ENCODE results near the gene IFTAP. TPM values are rescaled to one million over a fixed set of nuclear protein-coding genes. Genes with fewer than 3 reads are reported as not detected.

Gene IFTAP
- total RNA-seq, 1 donor from 2014 or later = 13.0 TPM

- Histone ChIP-seq H3K36me3 (no peaks in the 10 kb centered on the region), H3K9me3 (no peaks in the 10 kb centered on the region), H3K27me3 (no peaks in the 10 kb centered on the region), H3K4me1 (no peaks in the 10 kb centered on the region), H3K27ac (no peak overlapping the region), H3K4me3 (no peak overlapping the region)
- DNase-seq (ENCODE audit: extremely low spot score in 2 of 2) = no peak
- TF ChIP-seq POLR2A (IDR thresholded peaks at IDR 0.05) (no peak), POLR2AphosphoS5 (IDR thresholded peaks at IDR 0.05; ENCODE audit: insufficient read depth in 1 of 2, low read depth in 1 of 2) (no peak), CTCF (IDR thresholded peaks at IDR 0.05) (no peak)
- intact Hi-C loops (cut with DNase I) = no loop called here
Measured at GRCh38 chr11:36615826-36616225, 21.5 kb downstream of the IFTAP start.

- no peak overlapping the region for H3K27ac ChIP-seq
- no peaks in the 10 kb centered on the region for H3K27me3 ChIP-seq
- no peak for DNase-seq (ENCODE audit: extremely low spot score in 2 of 2)
- TF ChIP-seq POLR2A (IDR thresholded peaks at IDR 0.05) = no peak
- TF ChIP-seq CTCF (IDR thresholded peaks at IDR 0.05) = no peak
- TF ChIP-seq POLR2AphosphoS5 (IDR thresholded peaks at IDR 0.05; ENCODE audit: insufficient read depth in 1 of 2, low read depth in 1 of 2) = no peak
- H3K36me3 ChIP-seq = no peaks in the 10 kb centered on the region
- no peaks in the 10 kb centered on the region for H3K4me1 ChIP-seq
- H3K9me3 ChIP-seq = no peaks in the 10 kb centered on the region
- H3K4me3 ChIP-seq = no peak overlapping the region
- intact Hi-C loops (cut with DNase I) = no loop called here
Measured at GRCh38 chr11:36617543-36618362, 23.5 kb downstream of the IFTAP start.

GRCh38 chr11:36618363-36619047 is 24.2 kb downstream of the IFTAP start:
- no peak for DNase-seq (ENCODE audit: extremely low spot score in 2 of 2)
- intact Hi-C loops (cut with DNase I) = no loop called here
- no peaks in the 10 kb centered on the region for H3K36me3 ChIP-seq
- no peak overlapping the region for H3K4me3 ChIP-seq
- no peak overlapping the region for H3K27ac ChIP-seq
- H3K27me3 ChIP-seq = no peaks in the 10 kb centered on the region
- H3K4me1 ChIP-seq = no peaks in the 10 kb centered on the region
- no peaks in the 10 kb centered on the region for H3K9me3 ChIP-seq
- TF ChIP-seq CTCF (IDR thresholded peaks at IDR 0.05) (no peak), POLR2A (IDR thresholded peaks at IDR 0.05) (no peak), POLR2AphosphoS5 (IDR thresholded peaks at IDR 0.05; ENCODE audit: insufficient read depth in 1 of 2, low read depth in 1 of 2) (no peak)

- intact Hi-C loops (cut with DNase I) = no loop called here
- H3K27me3 ChIP-seq = no peaks in the 10 kb centered on the region
- no peaks in the 10 kb centered on the region for H3K4me1 ChIP-seq
- no peak overlapping the region for H3K4me3 ChIP-seq
- no peaks in the 10 kb centered on the region for H3K36me3 ChIP-seq
- no peak overlapping the region for H3K27ac ChIP-seq
- H3K9me3 ChIP-seq = no peaks in the 10 kb centered on the region
- TF ChIP-seq POLR2A (IDR thresholded peaks at IDR 0.05) = no peak
- no peak for TF ChIP-seq POLR2AphosphoS5 (IDR thresholded peaks at IDR 0.05; ENCODE audit: insufficient read depth in 1 of 2, low read depth in 1 of 2)
- TF ChIP-seq CTCF (IDR thresholded peaks at IDR 0.05) = no peak
- no peak for DNase-seq (ENCODE audit: extremely low spot score in 2 of 2)
Measured at GRCh38 chr11:36619502-36619901, 25.2 kb downstream of the IFTAP start.

- no peaks in the 10 kb centered on the region for H3K27me3 ChIP-seq
- no peak for TF ChIP-seq POLR2A (IDR thresholded peaks at IDR 0.05)
- TF ChIP-seq POLR2AphosphoS5 (IDR thresholded peaks at IDR 0.05; ENCODE audit: insufficient read depth in 1 of 2, low read depth in 1 of 2) = no peak
- no peak for TF ChIP-seq CTCF (IDR thresholded peaks at IDR 0.05)
- H3K9me3 ChIP-seq = no peaks in the 10 kb centered on the region
- DNase-seq (ENCODE audit: extremely low spot score in 2 of 2) = no peak
- intact Hi-C loops (cut with DNase I) = no loop called here
- no peaks in the 10 kb centered on the region for H3K4me1 ChIP-seq
- no peaks in the 10 kb centered on the region for H3K36me3 ChIP-seq
- H3K4me3 ChIP-seq = no peak overlapping the region
- H3K27ac ChIP-seq = no peak overlapping the region
Measured at GRCh38 chr11:36620246-36620645, 25.9 kb downstream of the IFTAP start.
